ENCODE measurements around the gene NTMT2. TPM values are rescaled to one million over a fixed set of nuclear protein-coding genes. Genes with fewer than 3 reads are reported as not detected.
"Not testable (repeated sequence)": the region's sequence is repeated elsewhere in the genome, so short reads cannot be mapped to it uniquely, and the experiment has no call there.

Gene NTMT2
- under 1 TPM in 1 of 4 donors, not detected in 3; 0.18 TPM for polyA plus RNA-seq (ENCODE audit: insufficient read length in 4 of 4)

DNA sequence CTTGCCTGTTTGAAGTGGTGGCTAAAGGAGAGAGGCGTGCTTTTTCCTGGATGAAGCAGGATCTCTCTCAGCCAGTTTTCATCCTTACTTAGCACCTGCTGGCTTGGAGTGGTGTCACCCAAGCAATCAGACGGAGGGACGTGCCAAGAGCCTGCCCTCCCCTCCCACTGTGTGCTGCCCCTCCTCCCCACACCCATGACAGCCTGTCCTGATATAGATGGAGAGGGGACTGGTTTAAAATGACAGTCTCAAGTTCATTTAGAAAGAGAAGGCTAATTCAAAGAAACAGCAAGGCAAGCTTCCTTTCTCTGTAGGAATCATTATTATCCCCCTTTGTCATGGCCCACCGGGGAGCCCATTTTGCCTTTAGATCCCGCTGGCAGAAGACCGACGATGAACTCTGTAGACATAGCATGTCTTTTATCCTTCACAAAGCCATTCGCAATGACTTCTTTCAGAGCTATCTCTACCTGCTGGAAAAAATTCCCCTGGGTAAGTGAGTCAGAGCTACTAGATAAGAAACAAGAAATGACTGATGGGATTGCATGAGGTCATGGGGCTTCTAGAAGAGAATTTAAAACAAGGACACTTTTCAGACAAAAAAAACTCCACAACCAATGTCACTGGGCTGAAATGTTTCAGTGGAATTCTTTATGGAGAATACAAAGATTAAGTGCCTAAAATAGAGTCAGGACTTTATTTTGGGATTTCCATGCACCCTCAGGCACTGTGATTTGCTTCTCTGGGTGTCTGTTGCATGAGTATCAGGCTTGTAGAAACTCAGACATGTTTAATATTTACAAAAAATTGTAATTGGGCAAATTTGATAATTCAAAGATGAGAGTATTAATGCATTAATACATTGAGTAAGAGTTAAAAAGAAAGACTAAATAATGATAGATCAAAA, at the start of gene NTMT2:
Gene NTMT2 (plus strand): TSS at position 190 of the 907 bp plus-strand sequence. CDS start 149 bp downstream, at position 339.
- no peak for DNase-seq (ENCODE audit: low read depth in 4 of 4, low spot score in 2 of 4)

DNA sequence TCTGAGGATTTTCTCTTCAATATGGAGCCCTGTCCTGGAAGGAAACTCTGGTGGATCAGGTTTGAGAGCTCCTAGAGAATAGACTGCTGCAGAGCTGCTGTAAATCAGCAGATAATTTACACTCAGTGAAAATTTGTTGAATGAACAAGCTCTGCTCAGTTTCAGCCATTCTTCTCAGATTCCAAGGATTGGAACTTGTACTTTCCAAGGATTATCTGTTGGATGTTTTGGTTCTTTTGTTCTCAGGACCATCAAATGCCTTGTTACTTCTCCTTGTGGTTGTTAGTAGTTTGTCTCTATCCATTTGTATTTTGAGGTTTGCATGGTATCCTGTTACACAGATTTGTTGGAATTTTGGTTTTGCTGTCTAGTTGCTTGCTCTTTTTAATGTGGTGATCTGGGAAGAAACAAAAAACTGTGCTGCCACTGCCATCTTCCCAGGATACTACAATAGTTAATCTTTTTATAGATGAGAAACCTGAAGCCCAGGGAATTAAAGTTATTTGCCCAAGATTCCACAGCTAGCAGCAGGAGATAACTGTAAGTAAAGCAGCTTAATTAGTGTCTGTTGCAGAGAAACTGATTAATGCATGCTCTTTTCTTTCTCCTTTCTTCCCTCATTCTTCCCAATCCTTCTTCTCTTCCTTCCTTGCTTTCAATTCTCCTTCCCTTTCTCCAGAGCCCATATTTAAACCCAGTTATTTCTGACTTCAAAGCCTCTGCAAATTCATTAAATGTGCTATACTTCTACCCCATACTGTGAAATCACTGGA, 49.6 kb upstream of the NTMT2 start:
- DNase-seq (ENCODE audit: low read depth in 4 of 4, low spot score in 2 of 4): no peak

- no peak for DNase-seq (ENCODE audit: low read depth in 4 of 4, low spot score in 2 of 4)
These were observed 48.9 kb upstream of the NTMT2 start for GRCh38 chr1:170096806-170097340.

- no peak for DNase-seq (ENCODE audit: low read depth in 4 of 4, low spot score in 2 of 4)
These were observed 48.3 kb upstream of the NTMT2 start for GRCh38 chr1:170097449-170097948.

DNA sequence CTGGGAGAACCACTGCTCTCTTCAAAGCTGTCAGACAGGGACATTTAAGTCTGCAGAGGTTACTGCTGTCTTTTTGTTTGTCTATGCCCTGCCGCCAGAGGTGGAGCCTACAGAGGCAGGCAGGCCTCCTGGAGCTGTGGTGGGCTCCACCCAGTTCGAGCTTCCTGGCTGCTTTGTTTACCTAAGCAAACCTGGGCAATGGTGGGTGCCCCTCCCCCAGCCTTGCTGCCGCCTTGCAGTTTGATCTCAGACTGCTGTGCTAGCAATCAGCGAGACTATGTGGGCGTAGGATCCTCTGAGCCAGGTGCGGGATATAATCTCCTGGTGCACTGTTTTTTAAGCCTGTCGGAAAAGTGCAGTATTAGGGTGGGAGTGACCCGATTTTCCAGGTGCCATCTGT, 32.6 kb upstream of the NTMT2 start:
- not testable (repeated sequence) for DNase-seq (ENCODE audit: low read depth in 4 of 4, low spot score in 2 of 4)

- DNase-seq (ENCODE audit: low read depth in 4 of 4, low spot score in 2 of 4): no peak
These were observed 30.9 kb upstream of the NTMT2 start for GRCh38 chr1:170114906-170115305.

DNA sequence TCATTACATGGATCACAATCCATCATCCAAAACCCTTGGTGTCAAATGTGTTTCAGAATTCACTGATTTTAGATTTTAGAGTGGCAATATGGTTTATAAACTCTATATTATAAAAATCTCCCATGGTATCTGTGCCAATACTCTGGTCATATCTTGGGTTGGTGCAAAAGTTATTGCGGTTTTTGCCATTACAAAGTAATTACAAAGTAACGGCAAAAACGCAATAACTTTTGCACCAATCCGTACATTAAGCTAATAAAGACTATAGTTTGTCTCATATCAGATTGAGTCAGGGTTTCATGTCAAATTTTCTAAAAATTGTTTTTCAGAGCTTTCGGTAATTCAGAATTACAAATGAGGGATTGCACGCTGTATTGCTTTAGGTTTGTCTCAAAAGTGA, 23.4 kb upstream of the NTMT2 start:
- no peak for DNase-seq (ENCODE audit: low read depth in 4 of 4, low spot score in 2 of 4)

- DNase-seq (ENCODE audit: low read depth in 4 of 4, low spot score in 2 of 4): no peak
These were observed 20.5 kb upstream of the NTMT2 start for GRCh38 chr1:170125269-170125668.

GRCh38 chr1:170126696-170127095, 19.1 kb upstream of the NTMT2 start:
- DNase-seq (ENCODE audit: low read depth in 4 of 4, low spot score in 2 of 4): no peak

- DNase-seq (ENCODE audit: low read depth in 4 of 4, low spot score in 2 of 4): no peak
These were observed 14.3 kb upstream of the NTMT2 start for GRCh38 chr1:170131450-170131849.

- DNase-seq (ENCODE audit: low read depth in 4 of 4, low spot score in 2 of 4): no peak
These were observed 13.8 kb upstream of the NTMT2 start for GRCh38 chr1:170131984-170132383.

GRCh38 chr1:170133766-170134495, 11.8 kb upstream of the NTMT2 start:
- DNase-seq (ENCODE audit: low read depth in 4 of 4, low spot score in 2 of 4): no peak

DNA sequence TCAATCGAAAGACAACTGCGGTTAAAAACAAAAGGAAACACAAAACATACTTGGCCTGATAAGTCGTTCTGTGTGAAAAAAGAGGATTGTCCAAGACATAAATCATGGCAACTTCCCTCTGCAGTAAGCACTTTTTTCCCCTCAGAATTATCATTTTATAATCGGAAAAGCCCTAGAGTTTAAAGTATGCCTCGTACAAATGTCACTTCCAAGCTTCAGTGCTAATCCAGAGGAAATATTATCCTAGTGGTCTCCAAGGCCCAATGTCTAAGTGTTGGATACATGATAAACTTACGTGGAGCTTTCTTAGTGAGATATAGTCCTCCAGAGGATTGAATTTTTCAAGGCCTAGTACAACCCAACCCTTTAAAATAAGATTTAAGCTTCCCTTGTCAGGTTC, 11.2 kb upstream of the NTMT2 start:
- DNase-seq (ENCODE audit: low read depth in 4 of 4, low spot score in 2 of 4): no peak

- DNase-seq (ENCODE audit: low read depth in 4 of 4, low spot score in 2 of 4): no peak
These were observed 5.4 kb upstream of the NTMT2 start for GRCh38 chr1:170140371-170140770.

- DNase-seq (ENCODE audit: low read depth in 4 of 4, low spot score in 2 of 4): no peak
These were observed 698 bp upstream of the NTMT2 start for GRCh38 chr1:170145061-170145460.

GRCh38 chr1:170146720-170147263, 1.0 kb downstream of the NTMT2 start:
- DNase-seq (ENCODE audit: low read depth in 4 of 4, low spot score in 2 of 4): no peak

GRCh38 chr1:170149241-170149640, 3.5 kb downstream of the NTMT2 start:
- DNase-seq (ENCODE audit: low read depth in 4 of 4, low spot score in 2 of 4): no peak

DNA sequence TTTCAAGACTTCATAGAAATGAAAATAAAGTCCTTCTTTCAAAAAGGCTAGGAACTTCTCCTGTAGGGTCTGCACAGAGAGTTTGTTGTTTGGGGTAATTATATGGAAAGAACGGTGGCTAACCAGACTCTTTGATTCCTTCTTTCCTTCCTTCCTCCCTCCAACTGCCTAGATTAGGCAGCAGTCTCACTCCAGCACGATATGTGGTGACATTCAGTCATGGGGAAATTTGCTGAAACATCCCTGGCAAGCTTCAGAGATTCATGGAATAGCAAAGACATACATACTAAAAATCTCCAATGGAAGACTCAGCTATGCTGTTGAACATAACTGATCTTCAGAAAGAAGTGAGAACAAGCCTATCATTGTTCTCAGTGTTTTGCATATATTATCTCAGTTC, 4.3 kb downstream of the NTMT2 start:
- DNase-seq (ENCODE audit: low read depth in 4 of 4, low spot score in 2 of 4): no peak

GRCh38 chr1:170150921-170151320, 5.2 kb downstream of the NTMT2 start:
- no peak for DNase-seq (ENCODE audit: low read depth in 4 of 4, low spot score in 2 of 4)

DNA sequence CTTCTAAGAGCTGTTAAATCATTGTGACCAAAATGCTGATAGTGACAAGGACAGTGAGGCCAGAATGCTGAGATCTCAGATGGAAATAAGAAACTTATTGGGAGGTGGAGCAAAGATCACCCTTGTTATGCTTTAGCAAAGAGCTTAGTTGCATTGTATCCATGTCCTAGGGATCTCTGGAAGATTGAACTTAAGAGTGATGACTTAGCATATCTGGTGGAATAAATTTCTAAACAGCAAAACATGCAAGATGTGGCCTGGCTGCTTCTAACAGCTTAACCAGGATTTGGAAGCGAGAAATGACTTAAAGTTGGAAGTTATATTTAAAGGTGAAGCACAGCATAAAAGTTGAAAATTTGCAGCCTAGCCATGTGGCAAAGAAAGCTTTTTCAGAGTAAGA, 7.7 kb downstream of the NTMT2 start:
- DNase-seq (ENCODE audit: low read depth in 4 of 4, low spot score in 2 of 4): no peak

All from left renal cortex interstitium (tissue), 4 donors.